Measurements from ENCODE around the gene MGAT4B.

MGAT4B gene

GRCh38 chr5:179747811-179748210, 58.9 kb downstream of the MGAT4B start:
- no peak for TF ChIP-seq GATA2 (IDR thresholded peaks at IDR 0.05; ENCODE audit: low read depth, low read length)
- no peak for TF ChIP-seq GATA3 (IDR thresholded peaks at IDR 0.05; ENCODE audit: low read depth, low read length)
